NCI-H2227 treated with DMSO at 0.1 percent for 48 hours (cell line): Measurements from ENCODE around the gene GDF15.
"Not testable (repeated sequence)": the region's sequence is repeated elsewhere in the genome, so short reads cannot be mapped to it uniquely, and the experiment has no call there.

ENCODE experiments used
- DNase-seq: peaks from one replicate; lab custom pipeline; 2025; lab: John Stamatoyannopoulos, UW

GDF15 gene

GRCh38 chr19:18385675-18386542, at the start of gene GDF15:
GDF15 (plus strand) TSS chr19:18386158; CDS start chr19:18386190, 32 bp downstream.
- no peak for DNase-seq

- DNase-seq, result no peak
Observed at GRCh38 chr19:18338541-18338940, 47.4 kb upstream of the GDF15 start.

GRCh38 chr19:18339723-18340122, 46.2 kb upstream of the GDF15 start:
- DNase-seq, result no peak

- no peak for DNase-seq
Observed at GRCh38 chr19:18340190-18340989, 45.6 kb upstream of the GDF15 start, which contains the start of gene PGPEP1. PGPEP1 (plus strand) TSS chr19:18340598; CDS start chr19:18340682, 84 bp downstream.

- no peak for DNase-seq
Observed at GRCh38 chr19:18340990-18341868, 44.7 kb upstream of the GDF15 start.

GRCh38 chr19:18342090-18342632, 43.8 kb upstream of the GDF15 start:
- DNase-seq, result no peak

- DNase-seq, result no peak
Observed at GRCh38 chr19:18344582-18344950, 41.4 kb upstream of the GDF15 start.

- DNase-seq, result no peak
Observed at GRCh38 chr19:18345296-18345695, 40.7 kb upstream of the GDF15 start.

- no peak for DNase-seq
Observed at GRCh38 chr19:18346091-18346490, 39.9 kb upstream of the GDF15 start.

GRCh38 chr19:18348171-18348570, 37.8 kb upstream of the GDF15 start:
- DNase-seq, result no peak

GRCh38 chr19:18348818-18349339, 37.1 kb upstream of the GDF15 start:
- DNase-seq, result not testable (repeated sequence)

- DNase-seq, result no peak
Observed at GRCh38 chr19:18349524-18350128, 36.3 kb upstream of the GDF15 start.

GRCh38 chr19:18350490-18350889, 35.5 kb upstream of the GDF15 start:
- no peak for DNase-seq

- no peak for DNase-seq
Observed at GRCh38 chr19:18351544-18351943, 34.4 kb upstream of the GDF15 start.

- DNase-seq, result no peak
Observed at GRCh38 chr19:18353378-18354005, 32.5 kb upstream of the GDF15 start.

- not testable (repeated sequence) for DNase-seq
Observed at GRCh38 chr19:18354743-18355142, 31.2 kb upstream of the GDF15 start.

GRCh38 chr19:18357041-18357440, 28.9 kb upstream of the GDF15 start:
- no peak for DNase-seq

- DNase-seq, result no peak
Observed at GRCh38 chr19:18361646-18362045, 24.3 kb upstream of the GDF15 start.

GRCh38 chr19:18362934-18363542, 22.9 kb upstream of the GDF15 start:
- DNase-seq, result no peak

GRCh38 chr19:18363787-18364186, 22.2 kb upstream of the GDF15 start:
- no peak for DNase-seq
